HepG2 (cell line): ENCODE data around the gene ENGASE. TPM values are rescaled to one million over a fixed set of nuclear protein-coding genes. Genes with fewer than 3 reads are reported as not detected.

Experiments
- ATAC-seq: fragments of 200-7000 bp; cut with Tn5 transposase; 3 replicates; pipeline ENCODE4 v1.9.1; 2020; ENCODE audit warnings: mild to moderate bottlenecking, moderate library complexity
- BruUV-seq: library from RNA; stranded (reverse); fragments of 400-500 nt; replicated peaks from 2 replicates; lab custom pipeline; 2021; lab: Mats Ljungman, UMichigan
- CTCF ChIA-PET: fragments of 300-600 bp; formaldehyde crosslinking; extraction: SDS; loops from one replicate; lab custom pipeline; 2021; ENCODE audit warnings: low total read pairs, inconsistent platforms, low intra/inter-chr PET ratio; lab: Yijun Ruan, JAX
- POLR2A ChIA-PET: fragments of 350-600 bp; sonication (Branson Sonifier 250); formaldehyde crosslinking; loops from one replicate; lab custom pipeline; 2020; ENCODE audit warnings: antibody characterized with exemption, inconsistent platforms; lab: Yijun Ruan, JAX
- DNase-seq: peaks from one replicate; pipeline ENCODE4 v3.0.0-alpha.2; 2015; ENCODE audit warnings: low spot score
- FAIRE-seq: peaks from 3 replicates; lab custom pipeline; 2011; peaks lifted over from hg19 to GRCh38; lab: Jason Lieb, UNC
- H2AFZ ChIP-seq: one replicate; pipeline ENCODE4 v1.6.1; 2011; ENCODE audit warnings: low read length, inconsistent platforms
- H3K27ac ChIP-seq: fragments of 300-600 bp; 3 replicates; pipeline ENCODE4 v1.8.0; 2011; ENCODE audit warnings: mixed run types, mild to moderate bottlenecking, mixed read lengths, low read length, inconsistent platforms; ENCODE audit not compliant: insufficient read depth; ENCODE audit errors: extremely low read length
- H3K27me3 ChIP-seq, 2 experiments: fragments of 200-600 bp in 1 of 2; 2 replicates in 1 of 2; 3 replicates in 1 of 2; pipeline versions ENCODE4 v1.6.0 to v1.8.0; 2011; ENCODE audit warnings: low read length in 2 of 2, mild to moderate bottlenecking in 2 of 2, moderate library complexity in 2 of 2, inconsistent platforms in 1 of 2; ENCODE audit not compliant: insufficient read depth in 2 of 2, control insufficient read depth in 1 of 2
- H3K36me3 ChIP-seq, 2 experiments: fragments of 200-600 bp in 1 of 2; replicated peaks in 1 of 2; 2 replicates in 1 of 2; 3 replicates in 1 of 2; pipeline versions ENCODE4 v1.5.1 to v1.8.0; 2011; ENCODE audit warnings: low read length in 2 of 2, inconsistent platforms in 1 of 2; ENCODE audit not compliant: insufficient read depth in 2 of 2, control insufficient read depth in 1 of 2
- H3K4me1 ChIP-seq: 2 replicates; pipeline ENCODE4 v1.5.1; 2012; ENCODE audit warnings: low read length, inconsistent platforms; ENCODE audit not compliant: insufficient read depth
- H3K4me2 ChIP-seq: 2 replicates; pipeline ENCODE4 v1.6.0; 2011; ENCODE audit warnings: low read depth, low read length, inconsistent platforms
- H3K4me3 ChIP-seq, 3 experiments: fragments of 200-600 bp in 1 of 3; sonication (generic), shearing (Covaris generic) in 1 of 3; replicated peaks in 1 of 3; 2 replicates each; pipeline ENCODE4 v1.5.1; 2011 to 2016; ENCODE audit warnings: low read length in 3 of 3, inconsistent platforms in 2 of 3, low read depth in 2 of 3, mild to moderate bottlenecking in 2 of 3, control low read depth in 1 of 3, mixed read lengths in 1 of 3; ENCODE audit not compliant: insufficient read depth in 1 of 3
- H3K79me2 ChIP-seq: one replicate; pipeline ENCODE4 v1.6.1; 2011; ENCODE audit warnings: low read length, inconsistent platforms; ENCODE audit not compliant: insufficient read depth
- H3K9ac ChIP-seq: 2 replicates; pipeline ENCODE4 v1.6.0; 2011; ENCODE audit warnings: mild to moderate bottlenecking, low read depth, low read length, inconsistent platforms; ENCODE audit not compliant: insufficient read depth
- H3K9me3 ChIP-seq: 2 replicates; pipeline ENCODE4 v1.5.1; 2012; ENCODE audit warnings: mild to moderate bottlenecking, low read length
- H4K20me1 ChIP-seq: 2 replicates; pipeline ENCODE4 v1.6.0; 2011; ENCODE audit warnings: inconsistent platforms, mild to moderate bottlenecking, low read length, moderate library complexity; ENCODE audit not compliant: insufficient read depth
- DMAP1 ChIP-seq: IDR thresholded peaks from 2 replicates; pipeline ENCODE4 v1.6.1; 2016
- ESRRA ChIP-seq: sonication (generic); formaldehyde crosslinking; IDR thresholded peaks from 2 replicates; pipeline ENCODE4 v1.5.1; 2020; ENCODE audit warnings: mild to moderate bottlenecking, low read depth, missing genetic modification reagents
- HNF4G ChIP-seq, 2 experiments: sonication (generic) in 1 of 2; formaldehyde crosslinking in 1 of 2; IDR thresholded peaks; 2 replicates each; pipeline versions ENCODE4 v1.4.0 to v1.6.1; 2011 to 2020; ENCODE audit warnings: borderline replicate concordance in 2 of 2, low read depth in 2 of 2, mild to moderate bottlenecking in 2 of 2, low read length in 1 of 2, missing genetic modification reagents in 1 of 2, moderate library complexity in 1 of 2
- HOXA5 ChIP-seq: sonication (generic); formaldehyde crosslinking; IDR thresholded peaks from 2 replicates; pipeline ENCODE4 v1.4.0; 2020; ENCODE audit warnings: missing genetic modification reagents
- JUNB ChIP-seq: sonication (generic); formaldehyde crosslinking; IDR thresholded peaks from 2 replicates; pipeline ENCODE4 v1.8.0; 2022; ENCODE audit warnings: missing genetic modification reagents, mild to moderate bottlenecking, borderline replicate concordance
- MLX ChIP-seq: IDR thresholded peaks from 2 replicates; pipeline ENCODE4 v1.6.1; 2016
- PLRG1 ChIP-seq: fragments of 450-650 bp; conservative IDR thresholded peaks from 2 replicates; pipeline ENCODE4 v1.6.1; 2016
- PRDM4 ChIP-seq: sonication (generic); formaldehyde crosslinking; IDR thresholded peaks from 2 replicates; pipeline ENCODE4 v1.9.0; 2021; ENCODE audit warnings: missing genetic modification reagents, borderline replicate concordance
- SAFB2 ChIP-seq: sonication (generic); formaldehyde crosslinking; IDR thresholded peaks from 2 replicates; pipeline ENCODE4 v1.5.1; 2020; ENCODE audit warnings: missing genetic modification reagents, low read depth, mild to moderate bottlenecking, borderline replicate concordance
- STAT6 ChIP-seq: sonication (generic); formaldehyde crosslinking; IDR thresholded peaks from 2 replicates; pipeline ENCODE4 v1.4.0; 2020; ENCODE audit warnings: missing genetic modification reagents, mild to moderate bottlenecking, borderline replicate concordance
- ZNF205 ChIP-seq: IDR thresholded peaks from 2 replicates; pipeline ENCODE4 v1.6.1; 2018; ENCODE audit warnings: missing biosample characterization, missing genetic modification reagents
- ZNF224 ChIP-seq: sonication (generic); formaldehyde crosslinking; IDR thresholded peaks from 2 replicates; pipeline ENCODE4 v1.5.0; 2020; ENCODE audit warnings: mild to moderate bottlenecking, missing genetic modification reagents
- ZNF704 ChIP-seq: sonication (generic); formaldehyde crosslinking; IDR thresholded peaks from 2 replicates; pipeline ENCODE4 v1.8.1; 2023; ENCODE audit warnings: mild to moderate bottlenecking, inconsistent platforms, moderate library complexity, missing genetic modification reagents, borderline replicate concordance
- ZNF772 ChIP-seq: sonication (generic); formaldehyde crosslinking; IDR thresholded peaks from 2 replicates; pipeline ENCODE4 v1.5.0; 2020; ENCODE audit warnings: mild to moderate bottlenecking, missing genetic modification reagents
- ZNF788 ChIP-seq: sonication (generic); formaldehyde crosslinking; IDR thresholded peaks from 2 replicates; pipeline ENCODE4 v1.5.0; 2020; ENCODE audit warnings: mild to moderate bottlenecking, missing genetic modification reagents, borderline replicate concordance
- WGBS: methylation state at CpG from one replicate; pipeline ENCODE4 v1.1.6; 2017; ENCODE audit warnings: low lambda C conversion rate; 5-methylcytosine and 5-hydroxymethylcytosine counted together
- in situ Hi-C: cut with HindIII; loops from 2 replicates; pipeline ENCODE4 v1.10.0; 2017; ENCODE audit warnings: low pct_unique_long_range_greater_than_20kb; ENCODE audit not compliant: extremely low pct_ligation_motif_present
- intact Hi-C: fragments of 100-400 bp; cut with micrococcal nuclease; formaldehyde crosslinking; loops from one replicate; pipeline ENCODE4 v1.10.0; 2022; ENCODE audit not compliant: unreplicated experiment
- polyA plus RNA-seq, 8 experiments: library from polyadenylated mRNA; depleted of rRNA in 3 of 8; stranded (reverse) in 7 of 8; unstranded in 1 of 8; fragments of >200 nt; fragmentation: Illumina TruSeq in 4 of 8; extraction: Trizol in 4 of 8; gene quantifications; 2 replicates each; pipeline versions ENCODE4 v1.2.1 to v1.2.3, GENCODE V29; 2011 to 2016; ENCODE audit warnings: low read depth in 4 of 8, missing spikeins in 1 of 8, mixed read lengths in 1 of 8; ENCODE audit not compliant: insufficient read depth in 1 of 8
- total RNA-seq, 5 experiments: library from RNA; depleted of rRNA; stranded (reverse); fragments of >200 nt; fragmentation: Illumina TruSeq; extraction: Trizol; gene quantifications; 2 replicates each; pipeline ENCODE4 v1.2.3, GENCODE V29; 2016; ENCODE audit warnings: low read depth in 1 of 5

ENGASE gene
- total and polyA plus RNA-seq, 2 of the 13 experiments (the other 11 are each of a cell fraction or from before 2014, with no cell fraction given) = 10.6 to 18.1 TPM

DNA sequence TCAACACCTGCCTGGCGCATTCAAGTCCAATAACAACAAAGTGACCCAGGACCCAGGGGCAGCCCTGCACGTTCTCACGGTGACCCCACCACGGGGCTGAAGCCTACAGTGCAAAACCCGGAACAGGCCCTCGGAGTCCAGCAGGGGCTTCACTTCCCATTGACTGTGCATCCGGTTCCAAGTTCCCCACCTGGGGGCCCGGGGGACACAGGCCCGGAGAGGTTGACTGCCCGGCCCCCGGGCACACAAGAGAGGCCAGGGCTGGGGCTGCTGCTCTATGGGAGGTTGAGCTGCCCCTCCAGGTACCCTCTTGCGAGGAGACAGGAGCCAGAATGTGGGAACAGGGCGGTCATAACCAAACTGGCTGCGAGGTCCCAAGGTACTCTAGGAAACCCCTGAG is 31.3 kb downstream of the ENGASE start (continued):
- TF ChIP-seq PRDM4 (CRISPR knock-in tag) (no peak), MLX (CRISPR knock-in tag) (no peak), ZNF704 (no peak), JUNB (no peak)

- Histone ChIP-seq H3K9me3 (no peaks in the 10 kb centered on the region), H3K27me3 (peaks cover 58 to 99% of the 10 kb centered on the region in 2 experiments), H3K4me2 (no peak overlapping the region), H3K4me3 (no peak overlapping the region), H3K27ac (no peak overlapping the region), H3K9ac (no peak overlapping the region), H3K79me2 (no peaks in the 10 kb centered on the region), H3K4me1 (no peaks in the 10 kb centered on the region), H2AFZ (no peak overlapping the region), H4K20me1 (no peaks in the 10 kb centered on the region; the same call in 1 of the 2 replicates), H3K36me3 (no peaks in the 10 kb centered on the region)
- POLR2A ChIA-PET = no interaction called here
- WGBS = 4% methylated on average over 5 of the region's 11 CpGs
- in situ Hi-C loops = no loop called here
- CTCF ChIA-PET = no interaction called here
- no peak for ATAC-seq
- intact Hi-C loops = no loop called here
- TF ChIP-seq DMAP1 (CRISPR knock-in tag) = no peak
- TF ChIP-seq SAFB2 (CRISPR knock-in tag) = no peak
- no peak for TF ChIP-seq ESRRA (CRISPR knock-in tag)
- no peak for TF ChIP-seq ZNF224 (CRISPR knock-in tag)
- TF ChIP-seq STAT6 (CRISPR knock-in tag) = no peak
- TF ChIP-seq PLRG1 = no peak
- TF ChIP-seq HNF4G (IDR thresholded peaks at IDR 0.05; ENCODE audit: borderline replicate concordance, low read depth, low read length) = no peak
- no peak for TF ChIP-seq HNF4G (CRISPR knock-in tag; IDR thresholded peaks at IDR 0.05; ENCODE audit: borderline replicate concordance, low read depth)
- no peak for TF ChIP-seq ZNF788
- TF ChIP-seq ZNF772 (CRISPR knock-in tag) = no peak
- no peak for TF ChIP-seq HOXA5 (CRISPR knock-in tag)
- no peak for TF ChIP-seq ZNF205
- no peak for FAIRE-seq
- DNase-seq = no peak
- no TSS peak for BruUV-seq
Observed at GRCh38 chr17:79106958-79107357, 32.3 kb downstream of the ENGASE start.
